ENCODE results near the gene MTUS2. TPM values are rescaled to one million over a fixed set of nuclear protein-coding genes. Genes with fewer than 3 reads are reported as not detected.

Gene MTUS2
- total and polyA plus RNA-seq, 10 of the 15 experiments (the other 5 are each of a cell fraction or from before 2014, with no cell fraction given): under 0.01 to 0.05 (median 0.02) TPM; not detected in 6

- TF ChIP-seq MYB (IDR thresholded peaks at IDR 0.05; ENCODE audit: borderline replicate concordance, low read depth, low read length) (no peak), EGR1 (IDR thresholded peaks at IDR 0.05; ENCODE audit: borderline replicate concordance in 1 of 2, low read depth in 2 of 2, low read length in 2 of 2) (no peak)
Measured at GRCh38 chr13:29396446-29396845, 576.3 kb downstream of the MTUS2 start (continued).

GRCh38 chr13:29397265-29397664 lies 577.1 kb downstream of the MTUS2 start:
- Histone ChIP-seq H3K4me2 (ENCODE audit: control insufficient read depth, insufficient read depth) (no peak overlapping the region), H2AFZ (ENCODE audit: control insufficient read depth, low read depth, low read length) (no peak overlapping the region), H3K9ac (ENCODE audit: control insufficient read depth, insufficient read depth, low read length) (no peak overlapping the region), H3K4me3 (no peak overlapping the region), H3K9me3 (replicated peaks; ENCODE audit: control insufficient read depth, insufficient read depth, low read length) (no peaks in the 10 kb centered on the region), H3K27ac (ENCODE audit: control insufficient read depth, insufficient read depth) (no peak overlapping the region), H3K27me3 (replicated peaks in 1 of 2; ENCODE audit: control insufficient read depth in 2 of 2, insufficient read depth in 2 of 2, low read length in 1 of 2) (no peaks in the 10 kb centered on the region), H3K79me2 (ENCODE audit: control insufficient read depth, insufficient read depth, low read length) (no peaks in the 10 kb centered on the region), H4K20me1 (ENCODE audit: control insufficient read depth, insufficient read depth) (no peaks in the 10 kb centered on the region), H3K36me3 (ENCODE audit: control insufficient read depth in 2 of 2, insufficient read depth in 2 of 2, low read length in 1 of 2) (no peaks in the 10 kb centered on the region), H3K4me1 (ENCODE audit: control insufficient read depth, insufficient read depth, low read length) (no peaks in the 10 kb centered on the region)
- ATAC-seq: no peak
- 12% methylated on average over 3 of the region's 3 CpGs for WGBS (ENCODE audit: insufficient coverage, insufficient replicate concordance, low lambda C conversion rate, missing lambda C conversion rate)
- intact Hi-C loops (cut with micrococcal nuclease; ENCODE audit: unreplicated experiment) (no loop called here), in situ Hi-C loops (cut with MboI) (no loop called here)
- SMC1A ChIA-PET (ENCODE audit: uncharacterized antibody, unreplicated experiment): no interaction called here
- CTCF ChIA-PET: interaction anchor here (0.6 kb wide), 2 partner anchors 11 to 49 kb away, joined by 3 read pairs; no protein-coding TSS in a partner anchor
- no peak for FAIRE-seq
- no peak for DNase-seq (ENCODE audit: low read depth, low spot score)
- POLR2A ChIA-PET: no interaction called here
- TF ChIP-seq, protein P1, sequence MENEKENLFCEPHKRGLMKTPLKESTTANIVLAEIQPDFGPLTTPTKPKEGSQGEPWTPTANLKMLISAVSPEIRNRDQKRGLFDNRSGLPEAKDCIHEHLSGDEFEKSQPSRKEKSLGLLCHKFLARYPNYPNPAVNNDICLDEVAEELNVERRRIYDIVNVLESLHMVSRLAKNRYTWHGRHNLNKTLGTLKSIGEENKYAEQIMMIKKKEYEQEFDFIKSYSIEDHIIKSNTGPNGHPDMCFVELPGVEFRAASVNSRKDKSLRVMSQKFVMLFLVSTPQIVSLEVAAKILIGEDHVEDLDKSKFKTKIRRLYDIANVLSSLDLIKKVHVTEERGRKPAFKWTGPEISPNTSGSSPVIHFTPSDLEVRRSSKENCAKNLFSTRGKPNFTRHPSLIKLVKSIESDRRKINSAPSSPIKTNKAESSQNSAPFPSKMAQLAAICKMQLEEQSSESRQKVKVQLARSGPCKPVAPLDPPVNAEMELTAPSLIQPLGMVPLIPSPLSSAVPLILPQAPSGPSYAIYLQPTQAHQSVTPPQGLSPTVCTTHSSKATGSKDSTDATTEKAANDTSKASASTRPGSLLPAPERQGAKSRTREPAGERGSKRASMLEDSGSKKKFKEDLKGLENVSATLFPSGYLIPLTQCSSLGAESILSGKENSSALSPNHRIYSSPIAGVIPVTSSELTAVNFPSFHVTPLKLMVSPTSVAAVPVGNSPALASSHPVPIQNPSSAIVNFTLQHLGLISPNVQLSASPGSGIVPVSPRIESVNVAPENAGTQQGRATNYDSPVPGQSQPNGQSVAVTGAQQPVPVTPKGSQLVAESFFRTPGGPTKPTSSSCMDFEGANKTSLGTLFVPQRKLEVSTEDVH (IDR thresholded peaks at IDR 0.05; ENCODE audit: low read depth, partially characterized antibody): no peak
- TF ChIP-seq SMAD1 (IDR thresholded peaks at IDR 0.05; ENCODE audit: low read depth, partially characterized antibody) (no peak), SIX5 (IDR thresholded peaks at IDR 0.05; ENCODE audit: low read depth, low read length, severe bottlenecking) (no peak), MTA3 (IDR thresholded peaks at IDR 0.05; ENCODE audit: borderline replicate concordance, low read length) (no peak)
- RAD21 ChIA-PET (ENCODE audit: unreplicated experiment): no interaction called here
- BruUV-seq (replicated peaks): no TSS peak
